ENCODE results near the gene PKD1.

Gene PKD1

DNA sequence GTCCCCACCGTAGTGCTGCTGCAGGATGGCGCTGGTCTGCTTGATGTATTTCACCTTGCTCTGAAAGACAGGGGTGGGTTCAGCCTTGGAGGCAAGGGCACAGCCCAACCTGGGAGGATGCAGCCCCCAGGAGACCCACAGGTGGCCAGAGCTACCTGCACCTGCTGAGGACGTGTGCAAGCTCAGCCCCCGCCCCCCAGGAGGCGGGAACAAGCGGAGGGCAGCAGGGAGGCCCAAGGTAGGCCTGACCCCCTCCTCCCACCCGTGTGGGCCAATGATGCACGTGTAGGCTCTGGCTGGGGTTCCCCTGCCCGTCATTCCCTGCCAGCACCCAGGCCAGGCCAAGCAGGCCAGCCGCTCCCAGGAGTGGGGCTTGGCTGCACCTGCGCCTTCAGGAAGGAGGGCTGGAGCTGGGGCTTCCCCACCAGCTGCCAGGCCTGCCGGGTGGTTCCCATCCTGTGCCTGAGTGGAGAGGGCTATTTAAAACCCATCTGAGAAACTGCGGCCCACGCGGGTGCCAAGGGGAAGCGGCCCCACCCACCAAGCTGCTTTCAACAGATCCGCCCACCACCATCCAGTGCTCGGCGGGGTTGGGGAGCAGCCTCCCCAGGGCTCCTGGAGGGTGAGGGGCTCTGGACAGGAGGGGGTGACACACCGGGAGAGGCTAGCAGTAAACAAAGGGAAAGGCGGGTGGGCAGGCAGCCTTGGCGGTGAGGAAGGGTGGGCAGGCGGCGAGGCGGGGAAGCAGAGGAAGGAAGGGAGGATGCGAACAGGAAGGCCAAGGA lies 91.8 kb downstream of the PKD1 start:
- no peak for DNase-seq

DNA sequence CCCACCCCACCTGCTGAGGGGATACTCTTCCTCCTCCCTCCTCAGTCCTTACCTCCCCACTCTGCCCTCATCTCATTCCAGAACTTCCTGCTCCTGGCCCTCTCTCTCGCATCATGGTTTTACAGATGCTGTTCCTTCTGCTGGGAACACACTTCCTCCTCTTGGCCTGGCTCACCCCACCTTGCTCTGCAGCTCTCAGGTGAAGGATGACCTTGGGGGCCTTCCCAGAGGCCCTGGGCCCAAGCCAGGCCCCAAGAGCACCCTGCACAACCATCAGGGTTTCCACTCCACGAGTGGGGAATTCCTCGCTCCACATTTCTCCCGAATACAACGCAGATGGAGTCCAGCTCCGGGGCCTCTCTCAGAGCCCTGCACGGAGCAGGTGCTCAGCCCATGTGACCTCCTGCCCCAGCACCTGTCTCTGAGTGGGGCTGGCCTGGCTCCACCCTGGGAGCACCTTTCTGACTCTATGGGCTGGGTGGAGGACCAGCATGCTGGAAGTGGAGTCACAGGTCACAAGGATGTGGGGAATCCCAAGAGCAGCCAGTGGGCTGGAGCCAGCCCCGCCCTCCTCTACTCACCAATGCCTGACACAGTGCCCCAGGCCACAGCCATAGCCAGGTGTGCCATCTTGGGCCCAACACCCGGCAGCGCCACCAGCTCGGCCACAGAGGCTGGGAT lies 92.6 kb downstream of the PKD1 start:
- no peak for DNase-seq

DNA sequence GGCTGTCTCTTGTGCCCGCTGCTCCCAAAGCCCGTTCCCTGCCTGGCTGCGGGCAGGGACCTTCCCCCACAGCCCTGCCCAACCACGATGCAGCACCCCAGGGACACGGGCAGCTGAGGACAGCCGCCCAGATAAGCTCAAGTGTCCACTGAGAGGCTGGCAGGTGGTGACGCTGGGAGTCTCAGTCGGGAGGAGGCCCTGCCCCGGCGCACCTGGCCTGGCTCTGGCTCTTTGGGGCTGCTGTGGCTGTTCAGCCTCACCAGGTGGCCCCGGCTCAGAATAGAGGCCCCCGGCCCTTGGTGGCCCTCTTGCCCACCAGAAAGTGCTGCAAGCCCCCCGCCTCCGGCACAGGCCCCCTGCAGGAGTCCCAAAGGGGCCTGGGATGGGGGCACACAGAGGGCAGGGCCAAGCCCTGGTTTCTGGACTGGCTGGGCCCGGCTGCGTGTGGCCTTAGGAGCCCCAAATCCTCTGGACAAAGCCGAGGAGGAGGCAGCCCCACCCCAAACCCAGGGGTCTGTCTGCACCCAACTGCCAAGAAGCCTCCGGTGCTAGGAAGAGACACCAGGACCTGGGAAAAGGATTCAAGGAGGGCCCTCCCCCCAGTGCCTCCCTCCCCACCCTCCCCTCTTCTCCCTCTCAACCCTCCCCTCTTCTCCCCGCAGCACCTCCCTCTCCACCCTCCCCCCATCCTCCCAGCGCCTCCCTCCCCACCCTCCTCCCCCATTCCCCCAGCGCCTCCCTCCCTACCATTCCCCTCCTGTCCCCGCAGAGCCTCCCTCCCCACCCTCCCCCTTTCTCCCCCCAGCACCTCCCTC lies 93.3 kb downstream of the PKD1 start:
- no peak for DNase-seq

DNA sequence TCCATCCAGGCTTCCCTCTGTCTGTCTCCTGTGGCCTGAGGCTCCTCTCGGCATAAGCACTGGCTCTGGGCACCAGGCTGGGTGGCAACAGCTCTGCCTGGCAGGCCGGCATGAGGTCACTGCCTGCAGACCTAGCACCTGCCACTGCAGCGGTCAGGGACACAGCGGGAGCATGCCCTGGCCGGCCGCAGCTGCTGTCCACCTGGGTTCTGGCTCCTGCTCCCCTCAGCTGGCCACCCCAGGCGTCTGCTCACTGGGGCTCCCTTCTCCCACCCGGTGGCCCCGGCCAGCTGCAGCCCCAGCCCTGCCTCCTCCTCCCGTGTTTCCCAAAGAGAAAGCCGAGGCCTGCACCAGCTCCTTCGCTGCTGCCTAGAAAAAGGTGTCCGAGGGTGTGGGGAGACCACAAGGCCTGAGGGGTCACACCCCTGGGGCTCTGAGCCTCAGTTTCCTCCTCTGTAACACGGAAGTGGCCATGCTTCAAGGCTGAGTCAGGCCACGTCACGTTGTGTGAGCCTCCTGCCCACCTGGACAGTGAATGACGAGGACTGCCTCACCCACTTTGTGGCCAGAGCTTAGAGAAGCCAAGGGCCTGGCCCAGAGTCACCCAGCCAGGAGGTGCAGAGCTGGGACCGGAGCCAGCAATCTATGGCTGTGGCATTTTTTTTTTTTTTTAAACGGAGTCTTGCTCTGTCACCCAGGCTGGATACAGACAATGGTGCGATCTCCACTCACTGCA lies 94.7 kb downstream of the PKD1 start:
- DNase-seq = no peak

DNA sequence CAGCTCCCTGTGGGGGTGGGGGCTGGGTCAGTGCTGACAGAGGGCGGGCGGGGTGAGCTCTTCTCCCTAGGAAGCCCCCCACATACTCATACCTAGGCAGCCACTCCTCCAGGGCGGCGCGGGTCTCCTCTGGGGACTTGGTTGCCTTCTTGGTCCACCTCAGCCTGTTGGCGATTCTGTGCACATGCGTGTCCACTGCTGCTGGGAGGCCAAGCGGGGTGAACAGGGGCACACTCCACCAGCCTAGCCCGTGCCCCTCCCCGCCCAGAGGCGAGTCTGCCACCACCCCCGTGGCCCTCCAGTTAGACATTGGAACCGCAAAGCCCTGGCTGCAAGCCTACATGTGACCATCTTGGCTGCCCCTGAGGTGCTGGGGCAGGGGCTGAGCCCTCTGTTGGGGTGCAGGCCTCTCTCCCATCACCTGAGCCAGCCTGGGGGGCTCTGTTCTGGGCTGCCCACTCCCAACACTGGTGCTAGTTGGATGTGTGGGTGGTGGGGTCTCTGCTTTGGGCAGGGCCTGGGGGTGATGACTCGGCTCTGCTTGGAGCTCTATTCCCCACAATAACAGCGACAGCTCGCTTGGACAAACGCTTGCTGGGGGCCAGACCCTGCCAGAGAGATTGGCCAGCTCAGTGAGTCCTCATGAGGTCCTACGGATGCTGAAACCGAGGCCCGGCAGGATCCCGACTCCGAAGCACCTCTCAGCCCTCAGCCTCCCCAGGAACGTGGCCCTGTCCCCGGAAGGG lies 95.5 kb downstream of the PKD1 start:
- DNase-seq = no peak

DNA sequence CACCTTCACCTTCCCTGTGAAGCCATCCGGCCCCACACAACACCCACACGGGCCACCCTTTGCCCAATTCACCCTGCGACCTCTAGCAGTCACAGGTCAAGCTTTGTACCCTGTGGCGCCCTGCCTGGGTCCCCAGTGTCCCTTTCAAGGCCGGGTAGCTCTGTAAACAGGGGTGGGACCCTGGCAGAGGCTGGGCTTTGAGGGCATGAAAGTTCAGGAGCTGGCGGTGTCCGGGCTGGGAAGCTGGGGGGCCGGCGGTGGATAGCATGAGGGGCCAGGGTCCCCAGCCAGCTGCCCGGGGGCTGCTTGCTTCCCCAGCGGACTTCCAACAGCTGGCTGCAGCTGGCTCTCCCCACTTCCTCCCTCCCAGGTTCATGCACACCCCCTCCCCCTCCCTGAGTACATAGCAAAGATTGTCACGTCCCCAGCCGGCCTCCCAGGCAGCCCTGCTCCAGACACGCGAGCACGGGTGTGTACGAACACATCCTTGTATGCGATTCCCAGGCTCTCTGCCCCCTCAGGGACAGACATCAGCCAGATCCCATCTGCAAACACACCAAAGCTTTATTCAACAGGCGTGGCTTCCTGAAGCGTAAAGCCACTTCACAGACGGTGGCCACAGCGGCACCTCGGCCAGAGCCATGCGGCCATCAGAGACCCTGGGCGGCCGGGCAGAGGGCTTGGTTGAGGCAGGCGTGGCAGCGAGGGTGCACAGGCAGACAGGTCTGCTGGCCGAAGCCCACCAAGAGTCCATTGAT lies 96.2 kb downstream of the PKD1 start:
- DNase-seq = no peak
